Measurements from ENCODE around the gene HOATZ. TPM values are rescaled to one million over a fixed set of nuclear protein-coding genes. Genes with fewer than 3 reads are reported as not detected.

Gene HOATZ
- total and polyA plus RNA-seq, 2 of the 13 experiments (the other 11 are each of a cell fraction or from before 2014, with no cell fraction given): not detected

GRCh38 chr11:111540114-111540936, 25.7 kb downstream of the HOATZ start, which contains the start of gene LAYN (continued):
- TF ChIP-seq ZBTB40 (IDR thresholded peaks at IDR 0.05) (no peak), ZBTB40 (CRISPR knock-in tag; IDR thresholded peaks at IDR 0.05) (0 out of 2 replicates have a peak, but pooled peaks have one; percentile 18), PTBP1 (IDR thresholded peaks at IDR 0.05; ENCODE audit: low read depth, low read length, poor library complexity, severe bottlenecking) (no peak), KDM5A (IDR thresholded peaks at IDR 0.05; ENCODE audit: borderline replicate concordance, low read length) (no peak), MAZ (IDR thresholded peaks at IDR 0.05; ENCODE audit: borderline replicate concordance, low read depth, low read length) (no peak), MAZ (CRISPR knock-in tag; IDR thresholded peaks at IDR 0.05; ENCODE audit: low read depth) (0 out of 2 replicates have a peak, but pooled peaks have one; percentile 22), ZNF576 (CRISPR knock-in tag; IDR thresholded peaks at IDR 0.05) (no peak), UBTF (CRISPR knock-in tag; IDR thresholded peaks at IDR 0.05) (peak; percentile 25; the same call in 1 of the 2 replicates), ZNF891 (CRISPR knock-in tag; IDR thresholded peaks at IDR 0.05) (0 out of 2 replicates have a peak, but pooled peaks have one; percentile 14), IRF9 (CRISPR knock-in tag; IDR thresholded peaks at IDR 0.05; ENCODE audit: borderline replicate concordance) (peak; percentile 7; the same call in 1 of the 2 replicates), FOXO4 (CRISPR knock-in tag; conservative IDR thresholded peaks at IDR 0.05) (0 out of 2 replicates have a peak, but pooled peaks have one; percentile 50), ZFX (CRISPR knock-in tag; IDR thresholded peaks at IDR 0.05; ENCODE audit: low read depth) (peak; percentile 46; the same call in 1 of the 2 replicates), NFRKB (IDR thresholded peaks at IDR 0.05) (no peak)
